RCC 7860 (cell line): ENCODE results near the gene MGARP.
"Not testable (repeated sequence)": the region's sequence is repeated elsewhere in the genome, so short reads cannot be mapped to it uniquely, and the experiment has no call there.

Source experiments
- DNase-seq: peaks from one replicate; pipeline ENCODE4 v3.0.0-alpha.2; 2015; ENCODE audit warnings: low spot score
- FAIRE-seq: peaks from 2 replicates; lab custom pipeline; 2012; peaks lifted over from hg19 to GRCh38; lab: Jason Lieb, UNC

The MGARP gene

DNA sequence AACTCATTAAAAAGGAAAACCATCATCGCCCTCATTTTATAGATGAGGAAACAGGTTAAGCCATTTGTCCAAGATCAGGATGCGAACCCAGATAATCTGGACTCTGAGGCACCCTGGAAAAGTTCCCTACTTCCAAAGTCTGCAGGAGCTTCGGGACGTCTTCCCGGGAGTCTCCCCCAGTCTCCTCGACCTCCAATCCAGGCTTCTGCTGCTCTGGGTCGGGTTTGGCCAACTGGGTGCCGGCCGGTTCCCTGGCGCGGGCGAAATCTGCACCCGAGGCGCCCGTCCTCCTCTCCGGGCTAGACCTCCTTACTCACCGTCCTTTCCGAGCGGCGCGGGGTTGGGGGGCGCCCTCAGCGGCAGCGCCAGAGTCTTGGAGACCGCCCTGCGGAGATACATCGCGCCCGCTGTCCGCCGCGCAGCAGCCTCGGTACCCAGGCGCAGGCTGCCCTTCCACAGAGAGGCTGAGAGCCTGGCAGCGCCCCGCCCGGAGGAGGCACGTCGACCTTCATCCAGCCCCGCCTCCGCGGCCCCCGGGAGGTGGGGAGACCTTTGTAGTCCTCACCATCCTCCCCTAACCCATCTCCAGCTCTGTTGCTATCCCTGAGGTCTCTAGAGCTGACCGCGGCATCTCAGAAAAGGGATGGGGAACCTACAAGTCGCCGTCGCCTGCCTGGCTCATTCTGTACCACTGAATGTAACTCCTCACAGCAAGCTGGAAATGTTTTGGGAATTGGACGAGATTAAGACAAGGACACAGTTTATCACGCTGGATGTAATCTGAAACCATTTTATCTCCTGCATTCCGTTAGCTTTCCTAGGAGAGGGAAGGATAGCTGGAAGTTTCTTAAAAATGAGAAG, at the start of gene MGARP:
Gene MGARP (minus strand): TSS at position 466 of the 861 bp plus-strand sequence. CDS start 67 bp downstream, at position 399.
- DNase-seq (no peak), FAIRE-seq (no peak)

- FAIRE-seq: no peak
- DNase-seq: no peak
These were observed 49.7 kb upstream of the MGARP start for GRCh38 chr4:139329665-139330200.

- FAIRE-seq: no peak
- no peak for DNase-seq
These were observed 44.6 kb upstream of the MGARP start for GRCh38 chr4:139324620-139325019.

DNA sequence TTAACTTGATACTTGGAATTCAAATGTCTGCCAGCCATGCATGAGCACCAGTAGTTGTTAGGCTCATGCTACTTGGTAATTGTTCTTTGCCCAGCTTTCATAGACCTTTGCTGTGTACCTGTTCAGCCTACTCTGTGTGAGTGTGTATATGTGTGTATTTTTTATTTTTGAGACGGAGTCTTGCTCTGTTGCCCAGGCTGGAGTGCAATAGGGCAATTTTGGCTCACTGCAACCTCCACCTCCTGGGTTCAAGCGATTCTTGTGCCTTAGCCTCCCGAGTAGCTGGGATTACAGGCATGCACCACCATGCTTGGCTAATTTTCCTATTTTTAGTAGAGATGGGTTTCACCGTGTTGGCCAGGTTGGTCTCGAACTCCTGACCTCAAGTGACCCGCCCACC, 42.5 kb upstream of the MGARP start:
- FAIRE-seq, DNase-seq: not testable (repeated sequence)

DNA sequence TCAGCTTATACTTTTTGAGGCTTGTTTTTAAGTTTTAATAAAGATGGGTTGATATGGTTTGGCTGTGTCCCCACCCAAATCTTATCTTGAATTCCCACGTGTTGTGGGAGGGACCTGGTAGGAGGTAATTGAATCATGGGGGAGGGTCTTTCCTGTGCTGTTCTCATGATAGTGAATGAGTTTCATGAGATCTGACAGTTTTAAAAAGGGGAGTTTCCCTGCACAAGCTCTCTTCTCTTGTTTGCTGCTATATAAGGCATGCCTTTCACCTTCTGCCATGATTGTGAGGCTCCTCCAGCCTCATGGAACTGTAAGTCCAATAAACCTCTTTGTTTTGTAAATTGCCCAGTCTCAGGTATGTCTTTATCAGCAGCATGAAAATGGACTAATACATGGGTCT, 42.0 kb upstream of the MGARP start:
- not testable (repeated sequence) for DNase-seq, FAIRE-seq

DNA sequence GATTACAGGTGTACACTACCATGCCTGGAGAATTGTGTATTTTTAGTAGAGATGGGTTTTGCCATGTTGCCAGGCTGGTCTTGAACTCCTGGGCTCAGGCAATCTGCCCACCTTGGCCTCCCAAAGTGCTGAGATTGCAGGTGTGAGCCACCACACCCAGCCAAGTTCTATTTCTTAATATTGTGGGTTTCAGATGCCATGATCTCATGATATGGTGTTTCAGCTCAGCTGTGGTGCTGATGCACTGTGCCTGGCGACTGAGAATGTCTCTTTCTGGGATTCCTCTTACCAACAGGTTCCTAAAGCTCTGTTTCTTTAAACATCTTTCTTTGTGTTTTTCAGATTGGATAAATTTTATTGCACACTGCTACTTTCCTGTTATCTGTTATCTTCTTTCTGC, 39.5 kb upstream of the MGARP start:
- DNase-seq (no peak), FAIRE-seq (no peak)

- no peak for FAIRE-seq
These were observed 37.6 kb upstream of the MGARP start for GRCh38 chr4:139317635-139318034.

DNA sequence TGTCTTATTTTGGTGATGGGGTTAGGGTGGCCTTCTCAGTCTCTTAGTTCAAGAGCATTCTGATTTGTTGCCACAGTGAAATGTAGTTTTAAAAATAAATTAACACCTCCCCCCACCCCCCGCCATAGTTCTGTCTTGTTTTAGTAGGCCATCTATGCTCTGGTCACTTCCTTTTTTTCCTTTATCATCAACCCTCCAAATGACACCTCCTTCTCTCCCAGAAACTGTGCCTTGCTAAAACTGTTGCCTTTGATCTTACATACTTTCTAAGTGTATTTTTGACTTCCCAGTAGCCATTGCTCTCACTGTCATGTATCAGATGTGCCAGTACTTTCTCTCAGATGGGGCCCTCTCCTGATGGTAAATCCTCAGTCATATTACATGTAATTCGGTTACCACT, 36.7 kb upstream of the MGARP start:
- FAIRE-seq: no peak

More at GRCh38 chr4:139317635-139318034, 37.6 kb upstream of the MGARP start:
- no peak for DNase-seq

DNA sequence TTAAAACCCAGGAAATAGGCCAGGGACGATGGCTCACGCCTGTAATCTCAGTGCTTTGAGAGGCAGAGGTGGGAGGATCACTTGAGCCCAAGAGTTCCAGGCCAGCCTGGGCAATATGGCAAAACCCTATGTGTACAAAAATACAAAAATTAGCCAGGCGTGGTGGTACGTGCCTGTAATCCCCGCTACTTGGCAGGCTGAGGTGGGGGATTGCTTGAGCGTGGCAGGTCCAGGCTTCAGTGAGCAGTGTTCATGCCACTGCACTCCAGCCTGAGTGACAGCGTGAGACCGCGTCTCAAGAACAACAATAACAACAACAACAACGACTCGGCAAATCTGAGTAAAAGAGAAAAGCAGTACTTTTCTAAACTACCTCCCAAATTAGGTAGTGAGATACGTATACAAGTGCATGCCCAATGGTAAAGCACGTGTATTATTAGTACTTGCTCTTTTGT, 35.2 kb upstream of the MGARP start:
- DNase-seq (no peak), FAIRE-seq (no peak)

More for the DNA sequence above, 36.7 kb upstream of the MGARP start:
- no peak for DNase-seq

DNA sequence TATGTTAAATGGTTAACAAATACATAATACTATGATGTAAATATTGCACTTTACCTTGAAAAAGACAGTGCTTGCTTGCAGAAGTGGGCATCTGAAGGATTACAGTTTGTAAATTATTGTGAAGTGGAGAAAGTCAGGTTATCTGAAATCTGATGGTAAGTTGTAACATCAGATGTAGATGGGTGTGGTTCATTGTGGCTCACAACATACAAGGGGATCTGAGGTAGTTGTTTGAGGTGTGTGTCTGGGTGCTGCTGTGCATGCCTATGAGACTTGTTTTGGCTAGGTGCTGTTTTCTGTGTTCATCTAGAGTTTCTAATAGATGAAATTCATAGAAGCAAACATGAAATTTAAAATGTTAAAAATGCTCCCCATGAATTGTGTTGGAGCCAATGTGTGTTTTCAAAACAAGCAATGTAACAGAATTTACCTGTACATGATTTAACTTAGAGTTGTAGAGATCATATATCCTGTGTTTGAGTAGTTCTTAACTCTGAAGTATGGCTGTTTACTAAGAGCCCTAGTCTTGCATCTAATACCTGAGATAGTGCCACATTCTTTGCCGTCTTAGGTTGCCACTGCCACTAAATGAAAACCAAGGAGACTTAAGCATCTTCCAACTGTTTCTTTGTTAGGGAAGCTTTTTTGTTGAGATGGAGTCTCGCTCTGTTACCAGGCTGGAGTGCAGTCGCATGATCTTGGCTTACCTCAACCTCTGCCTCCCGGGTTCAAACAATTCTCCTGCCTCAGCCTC, 34.2 kb upstream of the MGARP start:
- DNase-seq: no peak
- no peak for FAIRE-seq

DNA sequence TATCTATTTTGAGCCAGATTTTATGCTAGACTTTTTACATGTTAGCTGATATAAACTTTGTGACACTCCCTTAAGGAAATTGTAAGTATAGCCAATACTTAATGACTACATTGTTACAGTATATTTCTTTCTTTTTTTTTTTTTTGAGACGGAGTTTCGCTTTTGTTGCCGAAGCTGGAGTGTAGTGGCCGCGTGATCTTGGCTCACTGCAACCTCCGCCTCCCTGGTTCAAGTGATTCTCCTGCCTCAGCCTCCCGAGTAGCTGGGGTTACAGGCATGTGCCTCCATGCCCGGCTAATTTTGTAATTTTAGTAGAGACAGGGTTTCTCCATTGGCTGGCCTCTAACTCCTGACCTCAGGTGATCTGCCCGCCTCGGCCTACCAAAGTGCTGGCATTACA, 33.4 kb upstream of the MGARP start:
- not testable (repeated sequence) for FAIRE-seq, DNase-seq

DNA sequence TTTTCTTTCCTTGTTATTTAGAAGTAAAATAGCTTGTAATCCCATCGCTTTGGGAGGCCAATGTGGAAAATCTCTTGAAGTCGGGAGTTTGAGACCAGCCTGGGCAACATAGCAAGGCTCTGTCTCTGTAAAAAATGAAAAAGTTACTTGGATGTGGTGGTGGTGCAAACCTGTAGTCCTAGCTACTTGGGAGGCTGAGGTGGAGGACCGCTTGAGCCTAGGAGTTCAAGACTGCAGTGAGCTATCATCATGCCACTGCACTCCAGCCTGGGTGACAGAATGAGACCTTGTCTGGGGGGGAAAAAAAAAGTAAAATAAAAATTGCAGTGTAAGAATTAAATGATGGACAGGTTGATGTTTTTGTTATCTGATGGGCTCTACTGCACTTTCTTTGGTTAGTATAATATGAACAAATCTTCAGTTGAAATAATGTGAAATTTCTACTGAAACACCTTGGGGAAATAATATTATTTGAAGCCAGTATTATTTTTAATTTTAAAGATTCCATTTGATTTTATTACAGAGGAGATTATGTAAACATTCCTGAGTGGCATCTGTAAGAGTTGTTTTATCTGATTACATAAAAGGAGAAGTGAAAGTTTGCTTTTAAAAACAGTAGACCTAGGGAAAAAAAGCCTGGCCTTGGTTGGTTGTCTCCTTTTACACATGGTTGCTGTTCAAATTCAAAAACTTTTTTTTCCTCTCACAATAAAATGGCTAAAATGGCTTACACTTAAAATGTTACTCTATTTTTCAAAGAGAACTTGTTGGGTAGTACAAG, 32.7 kb upstream of the MGARP start:
- DNase-seq (no peak), FAIRE-seq (no peak)

GRCh38 chr4:139311909-139312308, 31.9 kb upstream of the MGARP start:
- no peak for FAIRE-seq

DNA sequence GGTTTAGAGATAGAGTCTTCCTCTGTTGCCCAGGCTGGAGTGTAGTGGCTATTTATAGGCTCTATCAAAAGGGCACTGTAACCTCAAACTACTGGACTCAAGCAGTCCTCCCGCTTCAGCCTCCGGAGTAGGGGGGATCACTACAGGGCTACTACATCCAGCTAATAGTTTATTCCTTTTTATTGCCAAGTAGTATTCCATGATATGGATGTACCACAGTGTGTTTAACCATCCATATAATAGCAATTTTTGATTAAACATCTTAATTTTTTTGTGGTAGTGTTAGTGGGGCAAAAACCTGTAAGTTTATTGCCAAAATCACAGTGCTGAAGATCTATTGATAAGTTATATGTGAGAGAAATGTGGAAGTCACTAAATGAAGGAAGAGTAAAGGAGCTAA, 24.9 kb upstream of the MGARP start:
- FAIRE-seq (no peak), DNase-seq (no peak)

More at GRCh38 chr4:139311909-139312308, 31.9 kb upstream of the MGARP start:
- no peak for DNase-seq

DNA sequence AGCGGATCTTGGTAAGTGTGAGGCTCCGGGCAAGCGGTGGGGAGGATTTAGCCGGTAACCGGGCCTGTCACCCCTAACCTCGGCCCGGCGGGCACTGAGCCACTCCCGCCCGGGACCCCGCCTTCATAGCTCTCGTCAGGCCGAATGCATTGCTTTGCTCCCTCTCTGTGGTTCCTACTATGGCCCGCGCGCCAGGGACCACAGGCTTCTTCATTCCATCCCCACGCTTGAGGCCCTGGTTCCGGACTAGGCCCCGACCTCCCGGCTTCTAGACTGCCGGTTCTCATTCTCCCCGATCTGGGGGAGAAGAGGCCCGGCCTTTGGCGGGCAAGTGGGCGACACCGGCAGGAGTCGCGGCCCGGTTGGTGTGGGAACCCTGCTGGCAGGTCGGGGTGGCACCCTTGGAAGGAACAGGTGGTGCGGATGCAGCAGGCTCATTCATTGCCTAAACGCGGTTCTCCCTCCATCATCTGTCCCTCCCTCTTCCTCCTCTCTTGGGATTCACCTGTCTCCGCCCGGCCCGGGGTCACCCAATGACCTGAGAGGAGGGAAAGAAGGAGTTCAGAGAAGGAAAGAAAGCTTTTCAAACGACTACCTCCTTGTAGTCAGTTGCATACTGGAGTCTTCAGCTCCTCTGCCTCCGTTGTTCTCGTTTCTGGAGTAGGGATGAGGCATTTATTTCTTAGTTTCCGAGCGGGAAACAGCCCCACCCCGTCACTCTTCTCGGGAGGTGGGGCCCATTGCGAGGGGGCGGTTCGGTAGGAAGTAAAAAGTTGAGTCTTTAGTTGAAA, 22.0 kb upstream of the MGARP start, which contains the start of gene NDUFC1:
Gene NDUFC1 (minus strand): TSS at position 657 of the 791 bp plus-strand sequence. CDS start 6,679 bp downstream, outside the sequence.
- FAIRE-seq: no peak
- DNase-seq: peak; percentile 14

DNA sequence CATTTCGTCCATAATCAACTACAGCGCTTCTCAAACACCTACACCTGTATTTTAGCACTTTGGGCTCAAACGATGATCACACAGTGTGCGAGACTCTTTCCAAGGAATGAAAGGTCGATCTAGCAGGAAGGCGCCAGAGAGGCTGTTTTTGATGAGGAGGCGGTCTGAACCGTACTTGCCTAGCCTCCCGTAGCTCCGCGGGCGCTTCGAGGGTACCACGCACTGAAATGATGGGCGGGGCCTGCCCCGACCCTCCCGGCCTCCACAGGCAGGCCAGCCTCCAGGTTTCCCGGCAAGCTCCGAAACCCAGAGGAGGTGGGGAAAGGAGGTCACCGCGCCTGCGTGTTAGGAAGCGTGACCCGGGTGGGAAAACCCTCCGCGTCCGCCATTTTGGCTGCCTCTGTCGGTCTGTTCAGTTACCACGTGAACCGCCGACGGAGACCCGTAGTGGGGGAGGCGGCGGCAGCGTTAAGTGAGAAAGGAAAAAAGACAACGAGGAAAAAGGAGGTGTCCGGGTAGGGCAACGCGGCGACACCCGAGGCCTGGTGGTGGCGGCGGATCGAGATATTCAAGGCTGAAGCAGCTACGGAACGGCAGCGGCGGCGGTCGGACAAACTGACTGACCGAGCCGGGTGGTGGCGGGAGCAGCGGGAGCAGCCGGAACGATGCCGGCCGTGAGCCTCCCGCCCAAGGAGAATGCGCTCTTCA, 21.2 kb upstream of the MGARP start, which contains the start of gene NAA15:
Gene NAA15 (plus strand): TSS at position 393 of the 708 bp plus-strand sequence. CDS start 273 bp downstream, at position 666.
- FAIRE-seq: peak; percentile 83
- peak; percentile 91 for DNase-seq

DNA sequence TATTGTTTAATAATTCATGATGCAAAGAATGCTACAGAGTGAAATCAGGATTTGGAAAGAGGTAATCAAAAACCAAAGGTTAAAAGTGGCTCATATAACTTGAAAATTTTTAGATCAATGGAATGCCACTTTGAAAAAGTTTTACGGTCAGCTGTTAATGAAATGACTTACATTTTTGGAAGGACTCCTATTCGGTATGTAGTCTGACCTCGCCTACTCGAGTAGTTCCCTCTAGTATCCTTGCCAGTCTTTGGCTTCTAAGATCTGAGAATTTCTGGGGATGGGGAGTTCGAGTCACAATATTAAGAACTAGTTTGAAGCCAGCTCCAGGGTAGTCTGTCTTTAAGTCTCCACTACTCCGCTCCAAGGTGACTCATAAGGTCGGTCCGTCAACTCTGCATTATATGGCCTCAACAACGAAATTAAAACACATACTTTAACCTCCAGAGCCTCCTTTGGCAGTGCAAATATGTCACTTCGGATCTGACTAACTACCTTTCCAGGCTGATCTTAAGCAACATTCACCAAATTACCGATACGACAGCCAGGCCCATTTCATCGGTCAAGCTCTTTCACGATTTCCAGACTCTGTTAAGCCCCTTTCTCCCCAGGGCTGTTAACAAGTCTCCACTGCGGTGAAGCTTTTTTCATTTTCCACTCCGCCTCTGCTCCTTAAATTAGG, 20.5 kb upstream of the MGARP start:
- no peak for FAIRE-seq

DNA sequence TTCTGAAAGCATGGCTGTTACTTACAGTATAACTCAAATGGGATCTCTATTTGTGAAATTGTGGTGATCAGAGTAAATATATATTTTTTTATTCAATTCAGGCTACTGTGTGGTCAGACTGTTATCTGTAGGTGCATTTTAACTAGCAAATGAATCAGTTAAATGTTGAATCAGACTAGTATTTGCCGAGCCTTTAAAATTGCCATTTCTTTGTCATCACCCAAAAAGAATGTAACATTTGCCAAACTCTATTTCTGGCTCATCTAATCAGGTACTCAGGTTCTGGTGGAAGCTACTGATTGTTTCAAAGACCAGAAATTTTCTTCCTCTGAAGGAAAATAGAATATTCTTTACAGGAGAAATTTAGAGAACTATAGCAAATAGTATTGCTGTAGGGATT, 19.5 kb upstream of the MGARP start:
- DNase-seq: peak; percentile 34
- peak; percentile 46 for FAIRE-seq

More for the DNA sequence above, 20.5 kb upstream of the MGARP start:
- DNase-seq: peak; percentile 47
